HG02798 (cell line): ENCODE measurements around the gene C10orf62.
A peak's percentile ranks its signal among the peaks of the same experiment; 100 is the strongest.
"Not testable (repeated sequence)": the region's sequence is repeated elsewhere in the genome, so short reads cannot be mapped to it uniquely, and the experiment has no call there.

Experiments
- ATAC-seq: cut with Tn5 transposase; IDR thresholded peaks from one replicate; pipeline ENCODE4 v1.9.1; 2021; ENCODE audit warnings: mild to moderate bottlenecking; ENCODE audit not compliant: unreplicated experiment, poor library complexity

The C10orf62 gene, protein sequence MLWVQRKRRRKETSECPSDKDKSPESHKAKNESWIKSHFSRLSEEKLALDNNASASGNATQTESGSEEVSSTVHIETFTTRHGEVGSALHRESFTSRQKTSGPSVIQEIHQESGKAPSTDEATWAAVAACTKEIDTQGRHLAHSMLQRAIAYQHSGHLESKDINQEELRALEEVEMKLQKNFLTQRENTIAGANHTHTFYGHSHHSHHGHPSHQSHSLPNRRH

DNA sequence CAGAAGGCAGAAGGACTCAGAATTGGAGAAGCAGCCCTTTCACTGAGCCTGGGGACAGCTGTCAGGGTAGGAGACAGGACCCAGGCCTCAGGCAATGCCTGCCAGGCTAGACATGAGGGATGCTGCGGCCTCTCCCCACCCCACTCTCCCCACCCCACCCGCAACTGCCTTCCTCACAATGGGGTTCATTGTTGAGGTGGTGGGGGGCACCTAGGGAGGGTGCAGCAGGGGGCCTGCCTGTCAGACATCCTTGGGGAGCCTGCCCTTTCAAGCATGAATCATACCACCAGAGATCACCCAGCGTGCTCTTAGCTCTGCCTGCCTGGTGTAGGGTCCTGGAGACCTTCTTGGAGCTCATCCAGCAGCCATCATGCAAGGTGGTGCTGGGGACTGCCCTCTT is at the start of gene C10orf62:
C10orf62 (plus strand) TSS at position 243 of the 400 bp plus-strand sequence. CDS start 177 bp downstream, outside the sequence.
- ATAC-seq = no peak

GRCh38 chr10:97540669-97541500 is 48.6 kb upstream of the C10orf62 start:
- no peak for ATAC-seq

DNA sequence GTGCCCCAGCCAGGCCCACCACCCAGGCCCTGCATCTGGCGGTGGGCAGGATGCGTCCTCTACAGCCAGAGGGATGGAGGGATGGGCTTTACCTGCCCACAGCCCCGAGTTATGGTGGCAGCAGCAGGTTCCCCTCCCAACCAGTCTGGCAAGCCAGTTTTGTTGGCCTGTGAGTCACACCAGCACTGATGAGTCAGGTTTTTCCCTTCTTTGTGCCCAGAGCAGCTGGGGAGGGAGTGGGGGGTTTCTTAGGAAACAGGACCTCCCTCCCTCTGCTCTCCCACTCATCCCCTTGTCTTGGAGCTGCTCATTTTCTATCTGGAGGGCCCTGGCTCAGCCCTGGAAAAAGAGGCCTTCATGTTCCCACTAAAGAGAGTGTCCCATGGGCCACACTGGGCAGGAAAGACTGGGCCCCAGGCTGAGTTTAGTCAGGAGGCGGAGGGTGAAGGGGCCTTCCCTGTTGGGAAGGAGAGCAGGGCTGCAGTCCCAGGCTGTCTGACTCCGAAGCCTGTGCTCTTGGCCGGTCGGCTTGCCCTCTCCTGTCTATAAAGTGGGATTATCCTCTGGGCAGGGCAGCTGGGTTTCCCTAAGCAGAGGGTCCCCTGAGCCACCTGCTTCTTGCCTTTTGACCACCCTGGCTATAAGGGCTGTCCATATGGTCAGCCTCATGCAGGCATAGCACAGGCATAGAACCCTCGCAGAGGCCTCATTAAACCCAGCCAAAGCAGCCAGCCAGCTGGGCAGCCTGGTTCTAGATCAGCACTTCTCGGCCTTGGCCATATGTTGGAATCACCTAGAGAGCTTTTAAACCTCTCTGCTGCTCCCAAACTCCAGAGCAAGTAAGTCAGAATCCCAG is 47.1 kb upstream of the C10orf62 start:
- no peak for ATAC-seq

DNA sequence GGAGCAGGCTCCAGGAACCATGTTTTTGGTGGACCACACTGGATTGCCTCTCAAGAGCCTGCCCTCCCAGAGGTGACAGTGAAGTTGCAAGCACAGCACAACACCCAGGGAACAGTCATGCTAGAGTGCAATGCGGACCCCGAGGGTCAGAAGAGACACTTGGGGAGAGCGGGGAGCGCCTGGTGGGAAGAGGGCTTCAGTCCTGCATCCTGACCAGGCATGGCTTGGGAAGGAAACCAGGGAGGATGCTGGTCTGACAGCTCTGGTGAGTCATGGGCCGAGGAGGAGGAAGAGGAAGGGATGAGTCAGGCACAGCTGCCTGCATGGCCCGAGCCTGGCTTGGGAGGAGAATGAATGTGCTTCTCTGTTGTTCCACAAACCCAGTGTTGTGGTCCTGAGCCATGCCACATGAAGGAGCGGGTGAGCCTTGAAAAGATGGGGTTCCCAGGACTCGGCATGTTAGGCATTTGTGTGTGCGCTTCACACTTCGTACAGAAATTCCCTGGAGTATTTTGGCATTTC is 46.4 kb upstream of the C10orf62 start:
- no peak for ATAC-seq

DNA sequence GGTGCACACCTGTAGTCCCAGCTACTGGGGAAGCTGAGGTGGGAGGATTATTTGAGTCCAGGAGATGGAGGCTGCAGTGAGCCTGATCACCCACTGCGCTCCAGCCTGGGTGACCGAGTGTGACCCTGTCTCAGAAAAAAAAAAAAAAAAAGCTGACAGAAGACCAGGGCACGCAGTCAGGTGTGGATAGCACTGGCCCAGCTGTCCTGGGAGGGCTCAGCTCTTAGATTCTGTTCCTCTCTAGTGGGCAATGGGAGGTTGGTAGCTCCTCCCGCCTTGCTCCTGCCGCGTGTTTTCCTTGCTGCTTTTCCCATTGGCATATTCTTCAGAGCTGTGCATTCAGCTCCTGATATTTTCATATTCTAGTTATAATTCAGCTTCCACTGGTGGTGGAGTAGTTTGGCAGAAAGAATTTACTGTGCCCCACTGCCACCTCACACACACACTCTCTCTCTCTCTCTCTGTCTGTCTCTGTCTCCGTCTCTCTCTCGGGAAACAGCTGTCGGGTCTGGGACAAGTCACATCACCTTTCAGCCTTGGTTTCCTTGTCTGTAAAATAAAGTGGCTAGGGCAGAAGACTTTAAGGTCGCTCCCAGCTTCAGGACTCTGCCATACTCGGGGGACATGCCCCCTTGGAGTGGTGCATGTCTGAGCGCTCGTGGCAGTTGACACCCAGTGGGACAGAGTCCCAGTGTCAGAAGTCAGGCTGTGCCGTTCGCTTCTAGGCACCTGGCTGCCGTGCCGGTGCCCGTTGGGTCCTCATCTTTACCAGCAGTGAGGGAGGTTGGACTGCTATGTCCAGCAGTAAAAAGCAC is 42.9 kb upstream of the C10orf62 start:
- ATAC-seq = no peak

- no peak for ATAC-seq
These were observed 42.3 kb upstream of the C10orf62 start for GRCh38 chr10:97547271-97547600.

DNA sequence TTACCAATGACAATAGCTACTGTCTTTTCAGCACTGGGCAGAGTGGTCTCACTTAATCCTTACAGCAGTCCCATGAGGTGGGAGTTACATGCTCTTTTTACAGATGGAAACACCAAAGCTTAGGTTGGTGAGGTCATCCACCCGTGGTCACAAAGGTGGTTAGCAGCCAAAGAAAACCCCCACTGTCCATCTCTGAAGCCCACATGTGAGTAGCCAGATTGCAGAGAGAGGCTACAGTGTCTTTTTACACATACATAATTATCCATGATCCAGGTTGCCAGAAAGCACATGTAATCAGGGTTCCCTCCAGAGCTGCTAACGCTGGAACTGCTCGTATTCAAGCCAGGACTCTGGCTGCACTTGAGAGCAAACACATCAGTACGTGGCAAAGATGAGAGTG is 41.6 kb upstream of the C10orf62 start:
- ATAC-seq = no peak

DNA sequence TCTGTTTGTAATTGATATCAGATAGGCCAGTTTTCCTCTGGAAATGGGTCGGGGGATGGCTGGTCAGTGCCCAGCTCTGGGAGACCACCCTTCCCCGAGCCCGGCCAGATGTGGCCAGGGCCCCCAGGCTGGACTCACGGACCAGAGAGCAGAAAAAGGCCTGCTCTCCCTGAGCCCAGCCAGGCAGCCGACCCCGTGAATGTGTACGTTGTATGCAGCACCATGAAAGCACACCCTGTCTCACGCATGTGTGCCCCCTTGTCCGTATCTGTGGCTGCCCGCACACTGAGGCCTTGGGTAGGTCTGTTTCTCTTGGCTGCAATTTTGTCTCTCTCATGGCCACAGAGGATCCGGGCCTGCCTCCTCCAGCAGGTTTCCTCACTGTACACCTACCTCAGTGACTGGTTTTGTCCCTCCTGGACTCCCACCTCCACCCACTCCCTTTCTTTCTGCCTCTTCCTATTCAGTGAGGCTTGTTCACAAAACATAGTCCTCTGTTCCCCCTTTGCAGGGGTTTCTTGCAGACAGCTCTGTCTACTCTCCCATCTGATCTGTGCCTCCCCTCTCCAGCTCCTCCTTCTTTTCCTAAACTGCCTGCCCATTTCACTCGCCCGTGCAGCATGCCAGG is 40.6 kb upstream of the C10orf62 start:
- no peak for ATAC-seq

GRCh38 chr10:97549587-97550322 is 39.8 kb upstream of the C10orf62 start:
- ATAC-seq = no peak

- ATAC-seq = no peak
These were observed 39.0 kb upstream of the C10orf62 start for GRCh38 chr10:97550336-97551149.

DNA sequence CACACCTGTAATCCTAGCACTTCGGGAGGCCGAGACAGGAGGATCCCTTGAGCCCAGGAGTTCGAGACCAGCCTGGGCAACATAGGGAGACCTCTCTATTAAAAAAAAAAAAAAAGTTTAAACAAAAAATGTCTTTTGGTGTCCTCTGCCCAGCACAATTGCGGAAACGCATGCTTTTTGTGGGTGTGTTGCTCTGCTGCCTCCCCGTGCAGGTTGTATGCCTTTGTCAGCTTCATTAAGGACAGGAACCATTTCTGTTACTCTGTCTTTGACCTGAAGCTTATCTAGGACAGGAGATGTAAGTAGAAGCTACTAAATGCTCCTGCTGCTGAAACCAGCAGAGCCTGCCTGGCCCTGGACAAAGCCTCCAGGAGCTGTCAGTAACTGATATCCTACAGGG is 38.2 kb upstream of the C10orf62 start:
- no peak for ATAC-seq

GRCh38 chr10:97553575-97554031 is 35.9 kb upstream of the C10orf62 start:
- peak; percentile 69 for ATAC-seq

DNA sequence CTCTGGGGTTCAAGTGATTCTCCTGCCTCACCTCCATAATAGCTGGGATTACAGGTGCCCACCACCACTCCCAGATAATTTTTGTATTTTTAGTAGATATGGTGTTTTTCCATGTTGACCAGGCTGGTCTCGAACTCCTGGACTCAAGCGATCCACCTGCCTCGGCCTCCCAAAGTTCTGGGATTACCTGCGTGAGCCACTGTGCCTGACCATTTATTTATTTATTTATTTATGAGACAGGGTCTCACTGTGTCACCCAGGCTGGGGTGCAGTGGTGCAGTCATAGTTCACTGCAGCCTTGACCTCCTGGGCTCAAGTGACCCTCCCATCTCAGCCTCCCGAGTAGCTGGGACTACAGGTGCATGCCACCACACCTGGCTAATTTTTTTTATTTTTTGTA is 35.2 kb upstream of the C10orf62 start:
- not testable (repeated sequence) for ATAC-seq

DNA sequence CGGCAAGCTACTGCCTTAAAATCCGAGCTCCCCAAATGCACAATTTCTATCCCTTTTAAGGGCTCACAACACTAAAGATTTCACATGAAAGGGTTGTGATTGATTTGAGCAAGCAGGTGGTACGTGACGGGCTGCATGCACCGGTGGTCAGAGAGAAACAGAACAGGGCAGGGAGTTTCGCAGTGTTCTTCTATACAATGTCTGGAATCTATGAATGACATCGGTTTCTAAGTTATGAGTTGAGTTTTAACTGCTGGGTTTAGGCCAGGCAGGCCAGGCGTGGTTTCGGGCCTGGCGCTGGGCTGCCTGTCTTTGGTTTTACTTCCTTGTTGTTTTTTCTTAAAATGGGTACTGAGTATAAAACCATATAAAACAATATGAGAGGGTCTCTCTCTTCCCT is 34.0 kb upstream of the C10orf62 start:
- not testable (repeated sequence) for ATAC-seq

DNA sequence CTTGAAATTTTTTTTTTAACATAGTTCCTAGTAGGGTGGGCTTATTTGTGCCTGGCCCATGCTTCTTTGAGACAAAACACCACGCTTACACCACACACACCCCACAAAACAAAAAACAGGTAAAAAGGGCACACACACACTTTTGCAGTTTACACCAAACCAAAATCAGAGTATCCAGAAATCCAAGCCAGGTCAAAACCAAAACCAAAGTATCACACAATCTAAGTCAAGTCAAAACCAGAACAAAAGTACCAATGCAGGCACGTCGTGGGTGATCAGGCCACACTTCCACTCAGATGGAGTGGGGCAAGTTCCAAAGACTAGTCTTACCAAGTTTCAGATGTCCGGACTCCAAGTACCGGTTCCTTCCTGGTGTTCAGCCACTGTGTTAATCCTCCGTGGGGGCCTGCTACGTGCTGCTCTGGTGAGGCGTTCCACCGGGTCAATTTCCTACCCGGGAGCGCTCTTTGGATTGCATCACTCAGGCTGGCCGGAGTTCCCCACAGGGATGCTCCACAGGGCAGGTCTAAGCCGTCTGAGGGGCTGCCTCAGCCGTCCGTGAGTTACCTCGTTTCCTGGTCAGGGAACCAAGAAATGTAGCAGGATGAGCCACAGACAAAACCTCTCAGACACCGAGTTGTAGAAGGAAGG is 28.7 kb upstream of the C10orf62 start:
- not testable (repeated sequence) for ATAC-seq

GRCh38 chr10:97561386-97562077 is 28.0 kb upstream of the C10orf62 start:
- ATAC-seq = not testable (repeated sequence)

GRCh38 chr10:97562329-97562728 is 27.2 kb upstream of the C10orf62 start:
- not testable (repeated sequence) for ATAC-seq
